ENCODE measurements around the gene ASIC3.

DNA sequence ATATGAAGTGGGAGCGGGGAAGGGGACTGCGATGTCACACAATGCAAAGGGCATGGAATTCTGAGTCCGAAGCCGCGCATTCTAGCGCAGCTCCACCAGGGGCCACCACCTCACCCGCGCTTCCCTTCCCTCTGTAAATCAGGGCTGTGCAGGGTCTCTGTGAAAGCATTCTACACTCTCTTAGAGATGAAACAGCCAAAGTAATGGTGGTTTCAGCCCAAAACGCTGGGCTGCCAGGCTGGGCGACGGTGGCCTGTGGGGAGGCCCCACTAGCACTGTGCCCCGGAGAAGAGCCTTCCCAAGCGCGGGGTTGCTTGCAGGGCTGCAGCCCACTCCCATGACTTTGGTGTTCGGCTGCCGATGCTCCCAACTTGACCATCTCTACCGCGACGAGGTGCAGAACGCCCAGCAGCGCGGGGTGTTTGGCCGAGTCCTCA lies 35.4 kb upstream of the ASIC3 start:
- TF ChIP-seq EZH2phosphoT487 (IDR thresholded peaks at IDR 0.05; ENCODE audit: low read depth, severe bottlenecking, unreplicated experiment) = no peak
- TF ChIP-seq EZH2 (IDR thresholded peaks at IDR 0.05; ENCODE audit: borderline replicate concordance) = no peak
